HG03558 (cell line): ENCODE measurements around the gene STARD13.

Experiments
- ATAC-seq: cut with Tn5 transposase; IDR thresholded peaks from one replicate; pipeline ENCODE4 v1.9.1; 2021; ENCODE audit warnings: moderate number of reproducible peaks; ENCODE audit not compliant: unreplicated experiment; ENCODE audit errors: extremely low read depth

STARD13 gene

GRCh38 chr13:33232883-33233282 lies 52.7 kb downstream of the STARD13 start:
- ATAC-seq: no peak

GRCh38 chr13:33231339-33231738 lies 54.2 kb downstream of the STARD13 start:
- no peak for ATAC-seq

- no peak for ATAC-seq
These were observed 55.2 kb downstream of the STARD13 start for GRCh38 chr13:33230178-33230881.

GRCh38 chr13:33229446-33230177 lies 55.9 kb downstream of the STARD13 start:
- no peak for ATAC-seq

- no peak for ATAC-seq
These were observed 56.7 kb downstream of the STARD13 start for GRCh38 chr13:33228648-33229445.

- ATAC-seq: no peak
These were observed 57.5 kb downstream of the STARD13 start for GRCh38 chr13:33227927-33228647.

GRCh38 chr13:33224686-33225085 lies 60.9 kb downstream of the STARD13 start:
- ATAC-seq: no peak

- no peak for ATAC-seq
These were observed 61.4 kb downstream of the STARD13 start for GRCh38 chr13:33224191-33224590.

GRCh38 chr13:33219926-33220325 lies 65.6 kb downstream of the STARD13 start:
- ATAC-seq: no peak

- no peak for ATAC-seq
These were observed 67.1 kb downstream of the STARD13 start for GRCh38 chr13:33218426-33218825.

GRCh38 chr13:33218020-33218419 lies 67.5 kb downstream of the STARD13 start:
- no peak for ATAC-seq

- ATAC-seq: no peak
These were observed 68.3 kb downstream of the STARD13 start for GRCh38 chr13:33217256-33217655.

- ATAC-seq: no peak
These were observed 71.8 kb downstream of the STARD13 start for GRCh38 chr13:33213797-33214196.

GRCh38 chr13:33213024-33213768 lies 72.4 kb downstream of the STARD13 start:
- ATAC-seq: no peak

- no peak for ATAC-seq
These were observed 73.2 kb downstream of the STARD13 start for GRCh38 chr13:33212396-33212795.

GRCh38 chr13:33210090-33210489 lies 75.5 kb downstream of the STARD13 start:
- no peak for ATAC-seq

GRCh38 chr13:33208290-33209220 lies 77.0 kb downstream of the STARD13 start:
- no peak for ATAC-seq

- ATAC-seq: no peak
These were observed 78.0 kb downstream of the STARD13 start for GRCh38 chr13:33207615-33207961.
